GM21528 (cell line): ENCODE results near the gene DDX17.

Experiments used
- ATAC-seq: cut with Tn5 transposase; IDR thresholded peaks from one replicate; pipeline ENCODE4 v1.9.1; 2021; ENCODE audit warnings: mild to moderate bottlenecking, moderate library complexity; ENCODE audit not compliant: unreplicated experiment, low FRiP score

Gene DDX17

DNA sequence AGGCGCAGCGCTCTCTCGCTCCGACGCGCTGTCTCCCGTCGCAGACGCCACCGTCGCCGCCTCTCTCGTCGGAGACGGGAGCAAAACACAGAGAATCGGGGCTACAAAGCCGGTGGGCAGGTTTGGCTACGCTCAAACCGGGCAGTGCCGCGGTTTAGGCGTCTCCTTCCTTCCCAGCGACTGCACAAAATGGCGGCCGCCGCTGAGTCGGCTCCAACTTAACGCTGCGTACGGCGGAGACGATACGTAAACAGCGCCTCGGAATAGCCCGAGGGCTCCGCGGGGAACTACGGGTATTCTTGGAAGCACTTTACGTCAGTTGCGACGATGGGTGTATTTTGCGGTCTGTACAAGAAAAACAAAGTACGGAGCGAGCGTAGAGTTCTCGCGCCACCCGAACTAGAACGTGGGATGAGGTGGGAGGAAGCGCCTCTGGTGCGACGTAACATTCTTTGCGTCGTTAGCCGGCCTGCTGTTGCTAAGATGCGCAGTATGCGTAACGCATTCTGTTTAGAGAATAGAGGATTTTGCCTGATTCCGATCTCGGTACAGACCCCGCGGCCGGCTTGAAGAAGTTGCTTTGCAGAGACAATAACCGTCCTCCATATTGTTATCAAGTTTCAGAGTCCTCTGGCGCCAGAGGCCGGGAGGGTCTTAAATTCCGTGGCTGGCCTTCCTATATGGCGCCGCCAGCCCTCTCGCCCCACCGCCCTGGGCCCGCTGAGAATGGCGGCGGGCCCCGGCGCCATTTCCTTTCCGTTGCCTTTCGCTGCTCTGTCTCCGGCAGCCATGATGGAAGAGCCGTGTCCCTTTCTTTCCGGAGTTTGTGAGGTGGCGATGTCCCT is at the start of gene DDX17:
Gene DDX17 (minus strand): TSS at position 194 of the 845 bp plus-strand sequence.
- ATAC-seq: peak; percentile 85

DNA sequence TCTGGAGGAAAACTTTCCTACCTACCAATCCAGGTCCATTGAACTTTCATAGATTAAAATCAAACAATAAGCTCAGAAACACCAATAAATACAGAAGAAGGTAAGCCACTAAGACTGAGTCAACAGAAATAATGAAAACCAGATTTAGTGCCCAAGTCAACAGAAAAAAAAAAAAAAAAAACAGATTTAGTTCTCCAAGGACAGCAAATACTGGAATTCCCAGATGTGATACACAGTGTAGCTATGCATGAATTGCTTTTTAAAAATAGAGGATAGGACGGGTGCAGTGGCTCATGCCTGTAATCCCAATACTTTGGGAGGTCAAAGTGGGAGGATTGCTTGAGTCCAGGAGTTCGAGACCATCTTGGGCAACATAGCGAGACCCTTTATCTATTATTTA is 48.2 kb upstream of the DDX17 start:
- no peak for ATAC-seq

DNA sequence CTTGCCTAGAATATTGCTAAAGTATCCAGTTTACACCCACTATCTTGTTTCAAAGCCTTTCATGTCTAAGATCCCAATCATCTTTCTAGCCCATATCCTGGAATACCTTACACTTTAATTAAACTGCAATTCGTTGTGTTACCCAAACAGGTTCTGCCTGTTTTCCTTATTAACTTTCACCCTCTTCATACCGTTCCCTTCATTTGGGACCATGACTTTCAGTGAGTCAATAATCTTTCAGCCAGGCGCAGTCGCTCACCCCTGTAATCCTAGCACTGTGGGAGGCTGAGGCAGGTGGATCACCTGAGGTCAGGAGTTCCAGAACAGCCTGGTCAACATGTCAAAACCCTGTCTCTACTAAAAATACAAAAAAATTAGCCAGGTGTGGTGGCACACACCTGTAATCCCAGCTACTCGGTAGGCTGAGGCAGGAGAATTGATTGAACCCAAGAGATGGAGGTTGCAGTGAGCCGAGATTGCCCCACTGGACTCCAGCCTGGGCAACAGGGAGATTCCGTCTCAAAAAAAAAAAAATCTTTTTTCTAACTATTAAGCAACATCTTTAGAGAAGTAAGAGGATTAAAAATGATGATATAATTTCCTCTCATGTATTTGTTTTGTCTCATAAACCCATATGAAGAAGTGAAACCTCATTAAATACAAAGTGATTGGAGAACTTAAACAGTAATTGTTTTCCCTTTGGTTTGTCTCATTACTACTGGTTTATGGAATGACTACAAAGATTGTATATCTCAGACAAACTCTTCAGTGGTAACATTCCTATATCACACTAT is 43.2 kb upstream of the DDX17 start:
- no peak for ATAC-seq

DNA sequence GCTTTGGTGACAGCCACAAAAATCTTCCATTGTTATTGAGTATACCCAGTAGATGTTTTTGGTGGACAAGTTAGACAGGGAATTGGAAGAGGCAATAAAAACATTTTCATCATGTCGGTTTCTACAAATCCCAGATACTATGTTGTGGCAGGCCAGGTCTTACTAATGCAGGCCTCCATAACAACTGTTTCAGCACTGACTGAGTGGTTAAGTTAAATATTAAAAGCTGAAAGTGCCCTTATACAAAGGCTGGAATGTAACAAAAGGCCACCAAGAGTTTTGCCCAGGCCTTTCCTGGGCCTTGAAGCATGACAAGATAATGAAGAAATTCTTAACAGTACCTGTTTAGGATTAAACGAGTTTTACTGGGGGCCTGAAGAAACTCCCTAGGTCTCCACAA is 34.6 kb upstream of the DDX17 start:
- ATAC-seq: no peak

DNA sequence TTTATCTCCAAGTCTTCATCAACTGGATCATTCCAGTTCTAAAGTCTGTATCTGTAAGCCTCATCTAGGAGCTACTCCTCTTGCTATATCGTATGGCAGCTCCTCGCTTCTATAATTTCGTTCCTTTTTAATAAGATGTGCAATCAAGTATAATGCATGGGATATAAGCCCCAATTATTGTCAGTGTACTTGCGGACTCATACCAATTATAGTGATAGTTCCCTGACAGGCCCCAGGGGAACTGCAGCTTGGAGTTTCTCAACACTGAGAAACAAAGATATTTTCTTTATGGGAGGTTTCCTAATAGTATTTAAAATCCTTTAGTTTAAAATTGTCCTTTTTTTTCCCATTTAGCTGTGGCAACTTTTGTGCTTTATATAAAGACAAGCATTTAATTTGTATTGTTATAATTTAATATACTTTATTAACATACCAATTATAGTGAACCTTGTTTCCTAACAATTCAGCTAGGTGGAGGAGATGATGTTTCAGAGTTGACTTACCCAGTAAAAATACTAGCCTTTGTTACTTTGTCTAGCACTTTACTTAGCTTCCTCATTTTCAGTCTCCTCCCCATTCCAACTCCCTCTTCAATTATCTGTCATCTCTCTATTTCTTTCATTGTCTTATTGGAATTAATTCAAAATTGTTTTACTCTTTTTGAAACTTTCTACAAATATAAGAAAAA is 25.3 kb upstream of the DDX17 start:
- ATAC-seq: no peak

DNA sequence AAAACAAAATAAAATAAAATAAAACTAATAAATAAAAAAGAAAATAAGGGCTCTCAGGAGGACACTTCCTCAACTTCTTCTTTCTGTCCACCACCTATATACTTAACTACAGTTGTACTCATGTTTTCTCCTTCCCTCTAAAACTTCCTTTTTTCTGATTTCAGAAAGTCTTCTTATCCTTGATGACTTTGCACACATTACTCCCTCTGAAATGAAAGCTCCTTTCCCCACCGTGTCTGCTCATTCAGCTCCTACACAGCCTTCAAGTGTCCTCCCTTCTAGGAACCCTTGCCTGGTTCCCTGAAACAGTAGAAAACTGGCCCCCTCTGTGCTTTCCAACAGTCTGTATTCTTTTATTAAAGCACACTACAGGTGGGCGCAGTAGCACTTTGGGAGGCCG is 18.3 kb upstream of the DDX17 start:
- no peak for ATAC-seq

DNA sequence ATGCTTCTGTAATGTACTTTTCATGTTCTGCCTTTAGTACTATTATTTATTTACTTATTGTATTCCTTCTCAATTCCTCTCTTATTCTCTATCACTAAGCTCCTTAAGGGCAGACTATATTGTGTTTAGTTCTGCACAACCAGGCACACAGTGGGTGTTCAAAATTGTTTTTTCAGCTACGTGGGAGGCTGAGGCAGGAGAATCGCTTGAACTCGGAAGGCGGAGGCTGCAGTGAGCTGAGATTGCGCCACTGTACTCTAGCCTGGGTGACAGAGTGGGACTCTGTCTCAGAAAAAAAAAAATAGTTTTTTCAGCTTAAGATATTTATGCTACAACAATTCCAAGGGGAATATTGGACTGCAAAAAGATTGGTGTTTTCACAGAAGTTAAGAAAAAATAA is 17.4 kb upstream of the DDX17 start:
- no peak for ATAC-seq

DNA sequence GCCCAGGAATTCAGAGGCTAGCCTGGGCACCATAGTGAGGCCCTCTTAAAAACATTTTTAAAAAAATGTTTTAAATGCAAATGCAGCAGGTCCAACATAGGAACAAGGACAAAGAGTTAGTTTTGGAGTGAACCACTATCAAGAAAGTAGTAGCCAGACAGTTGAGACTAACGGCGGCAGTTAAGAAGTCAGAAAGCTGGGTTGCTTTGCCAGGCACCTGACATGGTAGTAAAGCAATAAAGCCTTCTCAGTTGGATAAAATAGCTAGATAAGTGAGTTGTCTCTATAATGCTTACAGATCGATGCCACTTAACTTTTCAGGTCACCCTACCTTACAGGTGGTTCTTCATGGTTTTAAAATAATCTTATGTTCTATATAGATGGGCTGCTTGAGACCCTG is 16.9 kb upstream of the DDX17 start:
- no peak for ATAC-seq

DNA sequence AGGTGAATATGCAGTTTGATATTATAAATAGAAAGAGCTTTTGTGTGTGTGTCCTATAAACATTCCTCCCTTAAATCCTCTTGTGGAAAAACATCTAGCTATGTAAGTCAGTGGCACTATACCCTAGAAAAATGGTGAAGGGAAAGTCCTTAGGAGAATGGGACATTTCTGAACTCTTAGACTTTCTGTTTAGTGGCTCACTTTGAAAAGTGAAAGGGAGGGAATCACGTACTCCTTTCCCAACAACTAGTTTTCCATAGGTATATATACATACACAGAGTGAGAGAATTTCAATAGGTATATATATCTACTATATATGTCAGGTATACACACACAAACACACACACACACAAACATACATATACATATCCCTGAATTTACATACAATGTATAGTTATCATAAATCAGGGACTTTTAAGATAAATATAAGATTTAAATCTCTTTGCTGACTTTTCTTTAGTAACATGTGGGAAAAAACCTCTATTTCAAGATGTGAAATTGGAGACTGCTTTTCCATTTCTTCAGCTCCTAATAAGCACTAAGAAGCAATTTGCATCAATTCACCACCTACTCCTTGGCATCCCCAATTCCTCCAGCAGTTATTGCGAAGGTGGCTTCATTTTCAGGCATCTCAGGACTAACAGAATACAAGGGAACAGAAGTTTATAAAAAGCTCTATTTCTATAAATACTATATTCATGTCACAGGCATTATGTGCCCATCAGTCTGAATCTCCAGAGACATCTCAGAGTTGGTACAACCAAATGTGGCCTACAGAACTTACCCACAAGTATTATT is 13.5 kb upstream of the DDX17 start:
- ATAC-seq: no peak

DNA sequence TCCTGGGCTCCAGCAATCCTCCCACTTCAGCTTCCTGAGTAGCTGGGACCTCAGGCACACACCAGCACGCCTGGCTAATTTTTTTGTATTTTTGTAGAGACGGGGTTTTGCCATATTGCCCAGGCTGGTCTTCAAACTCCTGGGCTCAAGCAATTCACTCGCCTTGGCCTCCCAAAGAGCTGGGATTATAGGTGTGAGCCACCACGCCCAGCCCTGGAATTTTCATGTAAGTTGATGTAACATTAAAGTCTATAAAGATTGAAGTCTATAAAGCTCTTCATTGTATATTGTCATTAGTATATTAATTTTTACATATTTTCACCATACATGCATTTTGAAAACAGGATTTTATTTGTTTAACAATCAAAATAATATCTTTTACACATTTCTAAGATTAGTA is 12.5 kb upstream of the DDX17 start:
- ATAC-seq: no peak

DNA sequence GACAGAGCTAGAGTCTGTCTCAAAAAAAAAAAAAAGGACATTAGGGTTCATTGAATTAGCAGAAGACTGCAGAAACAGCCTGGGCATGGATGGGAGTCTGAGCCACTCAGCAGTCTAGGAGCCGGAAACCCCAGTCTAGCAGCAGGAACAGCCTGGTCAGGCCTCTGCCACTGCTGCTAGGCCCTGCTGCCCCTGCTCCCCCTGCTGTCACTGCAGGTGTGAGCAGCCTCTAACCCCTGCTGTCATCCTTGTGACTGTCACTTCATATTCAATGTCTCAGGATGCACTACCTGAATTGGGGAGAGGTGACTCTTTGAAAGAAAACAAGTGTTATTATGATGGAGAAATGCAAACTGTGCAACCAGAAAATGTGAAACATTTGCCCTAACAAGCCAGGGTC is 7.0 kb upstream of the DDX17 start:
- ATAC-seq: no peak

DNA sequence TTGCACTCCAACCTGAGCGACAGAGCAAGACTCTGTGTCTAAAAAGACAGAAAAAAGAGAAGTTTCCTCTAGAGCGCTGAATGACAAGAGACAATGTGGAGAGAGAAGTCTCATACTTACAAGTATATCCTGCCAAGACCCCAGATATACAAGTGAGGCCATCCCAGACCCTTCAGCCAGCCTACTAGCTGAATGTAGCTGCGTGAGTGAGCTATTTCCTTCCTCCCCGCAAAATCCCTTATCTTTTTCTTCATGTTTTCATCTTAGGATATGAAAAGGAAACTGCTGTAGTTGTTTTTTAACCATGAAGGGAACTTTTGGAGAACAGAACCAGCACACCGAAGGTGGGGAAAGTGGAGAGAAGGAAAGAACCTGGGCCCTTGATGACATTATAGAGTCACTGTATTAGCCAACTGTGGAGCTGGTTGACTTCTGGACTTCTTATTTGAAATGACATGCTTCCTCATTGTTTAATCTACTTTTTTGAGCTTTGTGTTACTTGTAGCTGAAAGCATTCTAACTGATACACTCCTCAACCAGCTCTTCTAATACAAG is 4.4 kb upstream of the DDX17 start:
- no peak for ATAC-seq

DNA sequence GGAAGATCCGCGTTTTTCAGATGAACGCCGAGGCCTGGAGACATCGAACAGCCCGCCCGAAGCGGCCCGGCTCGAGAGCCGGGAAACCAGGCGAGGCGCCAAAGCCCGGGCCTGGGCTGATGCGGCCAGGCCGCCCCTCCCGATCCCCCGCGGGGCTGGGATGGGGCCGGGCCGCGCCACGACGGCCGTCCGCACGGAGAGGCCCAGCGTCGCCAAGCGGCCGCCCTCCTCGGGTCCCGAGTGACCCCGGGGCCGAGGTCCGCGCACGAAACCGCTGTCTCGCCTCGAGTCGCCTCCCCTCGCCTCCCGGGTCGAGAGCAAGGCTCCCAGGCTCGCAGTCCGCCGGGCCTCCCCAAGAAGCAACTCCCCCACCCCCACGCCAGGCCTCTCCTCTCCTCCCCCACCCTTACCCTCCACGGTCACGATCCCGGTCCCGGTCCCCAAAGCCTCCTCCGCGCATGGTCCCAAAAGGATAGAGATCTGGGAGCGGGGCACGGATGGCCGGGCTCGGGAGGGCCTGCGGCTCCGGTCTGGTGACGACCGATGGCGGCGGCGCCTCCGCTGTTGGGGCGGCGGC is 482 bp downstream of the DDX17 start:
- peak; percentile 34 for ATAC-seq

DNA sequence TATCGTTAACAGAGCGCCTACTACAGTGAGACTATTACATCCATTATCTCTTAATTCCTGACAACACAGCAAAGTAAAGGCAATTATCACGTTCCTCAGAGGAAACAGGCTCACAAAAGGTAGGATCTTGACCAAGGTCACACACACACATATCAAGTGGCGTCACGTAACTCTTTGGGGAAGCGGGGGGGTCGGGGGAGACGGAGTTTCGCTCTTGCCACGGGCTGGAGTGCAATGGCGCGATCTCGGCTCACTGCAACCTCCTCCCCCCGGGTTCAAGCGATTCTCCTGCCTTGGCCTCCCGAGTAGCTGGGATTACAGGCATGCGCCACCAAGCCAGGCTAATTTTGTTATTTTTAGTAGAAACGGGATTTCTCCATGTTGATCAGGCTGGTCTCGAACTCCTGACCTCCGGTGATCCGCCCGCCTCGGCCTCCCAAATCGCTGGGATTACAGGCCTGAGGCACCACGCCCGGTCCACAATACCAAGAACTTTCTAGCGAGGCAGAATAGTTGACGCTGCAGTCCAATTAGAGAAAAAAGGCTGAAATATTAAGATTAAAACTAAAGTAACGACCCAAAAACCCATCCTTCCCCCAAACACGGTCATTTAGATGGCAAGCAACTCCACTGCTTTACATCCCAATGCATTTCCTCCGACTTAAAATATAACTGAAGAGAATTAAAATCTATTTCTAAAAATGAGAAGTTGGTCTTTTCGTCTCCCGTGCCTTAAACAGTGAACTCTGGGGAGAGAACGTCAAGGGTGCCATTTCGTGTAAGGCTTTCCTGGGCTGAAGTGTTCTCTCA is 1.2 kb downstream of the DDX17 start:
- no peak for ATAC-seq

DNA sequence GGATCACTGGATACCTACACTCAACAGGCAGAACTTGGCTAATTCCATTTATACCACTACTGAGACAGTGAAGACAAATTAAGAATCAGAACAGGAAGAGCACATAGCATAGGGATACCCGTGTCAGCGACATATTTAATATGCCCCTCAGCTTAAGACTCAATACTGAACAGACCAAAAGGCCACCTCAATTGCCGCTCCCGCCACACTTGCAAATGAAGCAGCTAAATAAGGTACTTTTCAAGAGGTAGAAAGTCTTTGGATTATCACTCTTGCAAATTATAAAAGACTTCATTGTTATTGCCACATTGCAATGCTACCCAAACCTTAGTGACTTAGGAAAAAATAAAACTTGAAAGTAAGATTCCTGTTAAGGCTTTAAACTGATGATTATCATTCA is 3.1 kb downstream of the DDX17 start:
- ATAC-seq: no peak

DNA sequence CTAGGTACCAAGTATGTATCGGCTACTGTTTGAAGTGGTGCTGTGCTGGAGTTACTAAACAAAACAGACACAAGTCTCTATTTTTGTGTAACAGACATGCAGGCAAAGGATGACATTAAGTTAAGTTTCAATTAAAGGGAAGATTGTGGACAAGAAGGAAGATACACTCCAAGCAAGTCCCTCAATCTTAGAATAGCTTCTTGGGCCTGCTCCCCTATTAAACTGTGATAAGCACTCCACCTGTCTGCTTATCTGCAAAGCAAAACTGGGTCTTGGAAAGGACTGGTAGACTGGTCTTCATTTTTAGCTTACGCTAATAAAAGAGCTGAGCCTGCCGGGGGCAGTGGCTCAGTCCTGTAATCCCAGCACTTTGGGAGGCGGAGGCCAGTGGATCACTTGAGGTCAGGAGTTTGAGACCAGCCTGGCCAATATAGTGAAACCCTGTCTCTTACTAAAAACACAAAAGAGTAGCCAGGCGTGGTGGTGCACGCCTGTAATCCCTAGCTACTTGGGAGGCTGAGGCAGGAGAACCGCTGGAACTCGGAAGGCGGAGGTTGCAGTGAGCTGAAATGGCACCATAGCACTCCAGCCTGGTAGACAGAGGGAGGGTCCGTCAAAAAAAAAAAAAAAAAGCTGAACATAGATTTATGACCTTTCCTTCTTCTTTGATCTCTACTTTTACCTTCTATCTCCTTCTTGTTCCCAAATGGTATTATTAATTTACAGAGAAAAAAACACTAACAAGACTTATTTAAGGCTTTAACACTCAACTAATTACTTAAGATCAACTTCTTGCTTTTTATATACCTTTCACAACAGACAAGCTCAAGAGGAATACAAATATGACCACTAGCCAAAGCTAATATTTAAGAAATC is 4.1 kb downstream of the DDX17 start:
- ATAC-seq: no peak

DNA sequence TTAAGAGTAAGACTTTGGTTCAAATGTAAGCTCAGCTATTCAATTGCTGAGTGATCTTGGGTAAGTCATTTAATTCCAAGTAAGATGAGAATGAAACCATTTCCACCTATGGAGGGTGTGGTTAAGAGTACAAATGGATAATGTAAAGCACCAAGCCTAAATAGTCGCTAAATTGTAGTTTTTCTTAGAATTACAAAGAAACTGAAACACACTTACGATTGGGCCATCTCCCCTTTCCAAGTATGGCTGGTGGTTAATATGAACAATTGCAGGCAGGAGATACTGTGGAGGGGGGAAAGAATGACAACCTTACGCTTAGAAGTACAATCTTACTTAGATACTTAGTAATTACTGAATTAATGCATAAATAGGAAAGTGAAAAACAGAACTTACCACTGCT is 8.2 kb downstream of the DDX17 start:
- no peak for ATAC-seq

DNA sequence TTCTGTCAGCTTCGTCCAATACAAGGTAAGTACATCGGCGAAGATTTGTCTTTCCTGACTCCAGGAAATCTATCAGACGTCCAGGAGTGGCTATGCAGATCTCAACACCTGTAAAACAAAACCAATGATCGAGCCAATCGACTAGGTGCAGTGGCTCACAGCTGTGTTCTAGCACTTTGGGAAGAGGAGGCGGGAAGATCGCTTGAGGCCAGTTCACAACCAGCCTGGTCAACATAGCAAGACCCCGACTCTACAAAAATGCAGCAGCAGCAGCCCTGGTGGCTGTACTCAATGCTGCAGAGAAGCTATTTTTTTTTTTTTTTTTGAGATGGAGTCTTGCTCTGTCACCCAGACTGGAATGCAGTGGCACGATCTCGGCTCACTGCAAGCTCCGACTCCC is 11.2 kb downstream of the DDX17 start:
- no peak for ATAC-seq
